Measurements from ENCODE around the gene NACAD.

- TF ChIP-seq CTCF (IDR thresholded peaks at IDR 0.05) (no peak), POLR2A (IDR thresholded peaks at IDR 0.05) (no peak)
These were observed 13.5 kb downstream of the NACAD start for GRCh38 chr7:45075355-45075644.

Measured in right lobe of liver (tissue), 4 donors.